H9 (cell line): ENCODE measurements around the gene SEMA3F. TPM values are rescaled to one million over a fixed set of nuclear protein-coding genes. Genes with fewer than 3 reads are reported as not detected.
A peak's percentile ranks its signal among the peaks of the same experiment; 100 is the strongest.

Experiments
- DNase-seq: peaks from one replicate; pipeline ENCODE4 v3.0.0-alpha.2; 2017
- H2AFZ ChIP-seq: one replicate; pipeline ENCODE4 v1.6.1; 2013; ENCODE audit warnings: mild to moderate bottlenecking, low read length, control low read depth, moderate library complexity
- H2AK5ac ChIP-seq: 2 replicates; pipeline ENCODE4 v1.6.1; 2013; ENCODE audit warnings: low read length, control low read depth, mixed read lengths; ENCODE audit not compliant: insufficient read length
- H2BK120ac ChIP-seq: one replicate; pipeline ENCODE4 v1.6.1; 2013; ENCODE audit warnings: low read depth, mild to moderate bottlenecking, low read length, control low read depth, inconsistent platforms; ENCODE audit not compliant: poor library complexity, severe bottlenecking
- H2BK12ac ChIP-seq: 2 replicates; pipeline ENCODE4 v1.6.1; 2013; ENCODE audit warnings: low read length, control low read depth, mixed read lengths, low read depth; ENCODE audit not compliant: insufficient read length
- H2BK15ac ChIP-seq: 2 replicates; pipeline ENCODE4 v1.6.1; 2013; ENCODE audit warnings: low read depth, low read length, control low read depth
- H2BK20ac ChIP-seq: one replicate; pipeline ENCODE4 v1.6.1; 2013; ENCODE audit warnings: low read depth, mild to moderate bottlenecking, low read length, control low read depth, inconsistent platforms; ENCODE audit not compliant: poor library complexity, severe bottlenecking
- H2BK5ac ChIP-seq: 2 replicates; pipeline ENCODE4 v1.6.1; 2013; ENCODE audit warnings: low read length, control low read depth, mixed read lengths; ENCODE audit not compliant: insufficient read length
- H3K14ac ChIP-seq: 2 replicates; pipeline ENCODE4 v1.6.1; 2013; ENCODE audit warnings: low read length, control low read depth; ENCODE audit not compliant: insufficient read depth
- H3K18ac ChIP-seq: 2 replicates; pipeline ENCODE4 v1.6.1; 2013; ENCODE audit warnings: low read depth, mild to moderate bottlenecking, mixed read lengths, low read length, control low read depth; ENCODE audit not compliant: insufficient read length
- H3K23ac ChIP-seq: 2 replicates; pipeline ENCODE4 v1.6.1; 2013; ENCODE audit warnings: low read length, control low read depth, mixed read lengths, low read depth; ENCODE audit not compliant: insufficient read length
- H3K23me2 ChIP-seq: 2 replicates; pipeline ENCODE4 v1.6.1; 2013; ENCODE audit warnings: low read depth, mild to moderate bottlenecking, mixed read lengths, low read length, control low read depth; ENCODE audit not compliant: insufficient read length, poor library complexity, severe bottlenecking
- H3K27ac ChIP-seq: 2 replicates; pipeline ENCODE4 v1.5.1; 2013; ENCODE audit warnings: low read length, control low read depth, mixed read lengths, low read depth; ENCODE audit not compliant: insufficient read length
- H3K27me3 ChIP-seq: 2 replicates; pipeline ENCODE4 v1.6.1; 2013; ENCODE audit warnings: low read length, control low read depth, inconsistent platforms; ENCODE audit not compliant: insufficient read depth
- H3K4ac ChIP-seq: 2 replicates; pipeline ENCODE4 v1.6.1; 2013; ENCODE audit warnings: low read depth, mild to moderate bottlenecking, control low read depth, inconsistent platforms, low read length, moderate library complexity
- H3K4me1 ChIP-seq: 2 replicates; pipeline ENCODE4 v1.6.1; 2013; ENCODE audit warnings: low read length, control low read depth, inconsistent platforms; ENCODE audit not compliant: insufficient read depth
- H3K4me2 ChIP-seq: 2 replicates; pipeline ENCODE4 v1.6.1; 2013; ENCODE audit warnings: low read length, control low read depth, mixed read lengths; ENCODE audit not compliant: insufficient read length, insufficient read depth
- H3K56ac ChIP-seq: 2 replicates; pipeline ENCODE4 v1.6.1; 2013; ENCODE audit warnings: low read depth, mild to moderate bottlenecking, mixed read lengths, low read length, control low read depth; ENCODE audit not compliant: insufficient read length
- H3K79me1 ChIP-seq: 2 replicates; pipeline ENCODE4 v1.6.1; 2013; ENCODE audit warnings: low read depth, mild to moderate bottlenecking, moderate library complexity, low read length, control low read depth, inconsistent platforms; ENCODE audit not compliant: insufficient read depth, poor library complexity, severe bottlenecking
- H3K79me2 ChIP-seq: 2 replicates; pipeline ENCODE4 v1.6.1; 2013; ENCODE audit warnings: low read length, control low read depth, inconsistent platforms; ENCODE audit not compliant: insufficient read depth
- H3K9ac ChIP-seq: 2 replicates; pipeline ENCODE4 v1.6.1; 2013; ENCODE audit warnings: low read length, control low read depth, mixed read lengths; ENCODE audit not compliant: insufficient read length; ENCODE audit errors: extremely low read depth
- H3K9me3 ChIP-seq: one replicate; pipeline ENCODE4 v1.6.1; 2013; ENCODE audit warnings: low read depth, low read length, inconsistent platforms; ENCODE audit not compliant: control insufficient read depth
- H3T11ph ChIP-seq: one replicate; pipeline ENCODE4 v1.6.1; 2013; ENCODE audit warnings: mild to moderate bottlenecking, low read length, control low read depth, inconsistent platforms
- H4K20me1 ChIP-seq: one replicate; pipeline ENCODE4 v1.6.1; 2013; ENCODE audit not compliant: control insufficient read depth, insufficient read length, insufficient read depth
- H4K5ac ChIP-seq: 2 replicates; pipeline ENCODE4 v1.6.1; 2013; ENCODE audit warnings: low read depth, mild to moderate bottlenecking, mixed read lengths, low read length, control low read depth; ENCODE audit not compliant: insufficient read length
- H4K8ac ChIP-seq: replicated peaks from 2 replicates; pipeline ENCODE4 v1.6.1; 2013; ENCODE audit warnings: low read length, control low read depth, mixed read lengths, low read depth; ENCODE audit not compliant: insufficient read length
- H4K91ac ChIP-seq: 2 replicates; pipeline ENCODE4 v1.6.1; 2013; ENCODE audit warnings: low read depth, mild to moderate bottlenecking, moderate library complexity, mixed read lengths, low read length, control low read depth; ENCODE audit not compliant: insufficient read length
- H3K27ac Mint-ChIP-seq, 3 experiments: 2 replicates in 2 of 3; 3 replicates in 1 of 3; pipeline ENCODE4 v1.8.0; 2020 to 2021; ENCODE audit warnings: mixed read lengths in 3 of 3, mild to moderate bottlenecking in 1 of 3, moderate library complexity in 1 of 3
- H3K27me3 Mint-ChIP-seq: 2 replicates; pipeline ENCODE4 v1.8.0; 2021; ENCODE audit warnings: low read depth, mild to moderate bottlenecking, moderate library complexity, mixed read lengths
- H3K36me3 Mint-ChIP-seq, 3 experiments: 2 replicates in 2 of 3; 3 replicates in 1 of 3; pipeline ENCODE4 v1.8.0; 2020 to 2021; ENCODE audit warnings: low read depth in 3 of 3, mixed read lengths in 3 of 3; ENCODE audit not compliant: insufficient read depth in 1 of 3
- H3K4me1 Mint-ChIP-seq, 2 experiments: 2 replicates each; pipeline ENCODE4 v1.8.0; 2020; ENCODE audit warnings: mixed read lengths in 2 of 2
- H3K4me3 Mint-ChIP-seq, 2 experiments: 2 replicates in 1 of 2; 3 replicates in 1 of 2; pipeline ENCODE4 v1.8.0; 2020 to 2021; ENCODE audit warnings: mild to moderate bottlenecking in 2 of 2, mixed read lengths in 2 of 2, moderate library complexity in 1 of 2
- H3K9me3 Mint-ChIP-seq, 2 experiments: 2 replicates in 1 of 2; 3 replicates in 1 of 2; pipeline ENCODE4 v1.8.0; 2020; ENCODE audit warnings: mild to moderate bottlenecking in 2 of 2, mixed read lengths in 2 of 2, moderate library complexity in 1 of 2
- WGBS: extraction: QIAGEN DNeasy Blood & Tissue Kit; methylation state at CpG from one replicate; pipeline ENCODE4 v1.1.7; 2013; ENCODE audit warnings: missing lambda C conversion rate, low lambda C conversion rate, mixed read lengths; ENCODE audit not compliant: insufficient read length; ENCODE audit errors: extremely low coverage; 5-methylcytosine and 5-hydroxymethylcytosine counted together
- total RNA-seq: library from RNA; stranded (reverse); gene quantifications from 2 replicates; pipeline ENCODE4 v1.2.1, GENCODE V29; 2021
- TF ChIP-seq, protein P1 (sequence below): fragments of 200-600 bp; sonication (generic); conservative IDR thresholded peaks from 3 replicates; pipeline ENCODE4 v1.8.0; 2021; ENCODE audit warnings: antibody characterized with exemption, mild to moderate bottlenecking

Gene SEMA3F
- total RNA-seq, 1 experiment from 2014 or later: 14.3 TPM

DNA sequence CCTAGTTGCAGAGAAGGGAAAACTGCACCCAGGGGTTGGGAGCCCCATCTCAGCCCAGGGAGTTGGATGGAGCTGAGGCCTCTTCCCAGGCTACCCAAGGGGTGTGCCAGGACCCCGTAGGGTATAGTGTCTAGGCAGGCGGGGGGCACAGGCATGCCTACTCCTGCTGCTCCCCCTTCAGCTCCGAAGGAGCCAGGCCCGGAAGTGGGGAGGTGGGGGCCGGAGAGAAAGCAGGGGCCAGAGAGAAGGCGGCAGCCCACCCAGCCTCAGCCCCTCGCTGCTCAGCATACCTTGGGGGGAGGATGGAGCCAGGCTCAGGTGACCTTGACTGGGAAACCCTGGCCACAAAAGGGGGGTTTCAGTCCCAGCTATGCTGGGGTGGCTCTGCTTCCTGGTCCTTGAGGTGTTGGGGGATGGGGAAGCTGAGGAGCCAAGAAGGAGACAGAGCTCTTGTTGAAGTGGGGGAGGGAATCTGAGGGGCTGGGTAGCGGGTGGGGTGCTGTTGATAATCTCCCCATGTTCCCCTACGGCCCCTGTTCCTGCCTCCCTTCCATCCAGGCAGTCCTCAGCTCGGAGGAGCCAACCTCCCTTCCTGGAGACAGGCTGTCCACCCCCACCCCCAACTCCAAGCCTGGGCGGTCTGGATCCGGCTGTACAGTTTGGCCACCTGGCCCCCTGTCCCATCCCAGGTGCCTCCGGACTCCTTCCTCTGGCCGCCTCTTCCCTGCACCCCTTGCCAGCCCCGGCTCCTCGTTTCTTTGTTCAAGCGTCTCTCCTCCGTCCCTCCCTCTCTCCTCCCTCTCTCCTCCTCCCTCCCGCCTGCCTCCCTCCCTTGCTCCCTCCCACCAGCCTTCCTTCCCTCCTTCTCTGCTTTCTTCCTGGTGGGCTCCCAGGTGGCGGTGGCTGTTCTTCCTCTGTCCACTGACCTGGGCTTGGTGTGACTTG, 1.7 kb downstream of the SEMA3F start:
- Histone ChIP-seq H3T11ph (no peak overlapping the region), H2BK12ac (no peak overlapping the region), H3K18ac (peak overlapping the region; percentile 44), H3K23me2 (peaks cover 15% of the 10 kb centered on the region), H3K27me3 (peaks cover 7% of the 10 kb centered on the region; the same call in 1 of the 2 replicates), H3K23ac (no peak overlapping the region), H4K20me1 (no peaks in the 10 kb centered on the region), H2BK15ac (no peak overlapping the region), H3K27ac (no peak overlapping the region), H2BK5ac (no peak overlapping the region), H3K4ac (no peak overlapping the region), H3K14ac (peak overlapping the region; percentile 58; the same call in 1 of the 2 replicates), H4K8ac (no peak overlapping the region), H3K4me2 (peak overlapping the region; percentile 48), H3K56ac (no peak overlapping the region), H3K9ac (peak overlapping the region; percentile 6), H3K9me3 (no peaks in the 10 kb centered on the region), H2BK120ac (no peak overlapping the region), H3K79me1 (peaks cover 2% of the 10 kb centered on the region), H3K79me2 (no peaks in the 10 kb centered on the region), H2BK20ac (no peak overlapping the region), H3K4me1 (no peaks in the 10 kb centered on the region; the same call in none of the 2 replicates), H2AFZ (no peak overlapping the region), H4K5ac (no peak overlapping the region), H2AK5ac (no peak overlapping the region), H4K91ac (no peak overlapping the region)
- Mint-ChIP-seq H3K4me3 (peak overlapping the region; percentile 85 to 97), H3K27me3 (peaks cover 25% of the 10 kb centered on the region), H3K36me3 (peaks cover 11 to 23% (median 13%) of the 10 kb centered on the region in 3 experiments; a peak in 6 of 7 replicates), H3K27ac (peak overlapping the region in 1 of 3 experiments; percentile 90; a peak in 2 of 7 replicates), H3K9me3 (no peaks in the 10 kb centered on the region), H3K4me1 (peaks cover 41 to 55% of the 10 kb centered on the region in 2 experiments)
- peak; percentile 75 for DNase-seq
- TF ChIP-seq, protein P1, sequence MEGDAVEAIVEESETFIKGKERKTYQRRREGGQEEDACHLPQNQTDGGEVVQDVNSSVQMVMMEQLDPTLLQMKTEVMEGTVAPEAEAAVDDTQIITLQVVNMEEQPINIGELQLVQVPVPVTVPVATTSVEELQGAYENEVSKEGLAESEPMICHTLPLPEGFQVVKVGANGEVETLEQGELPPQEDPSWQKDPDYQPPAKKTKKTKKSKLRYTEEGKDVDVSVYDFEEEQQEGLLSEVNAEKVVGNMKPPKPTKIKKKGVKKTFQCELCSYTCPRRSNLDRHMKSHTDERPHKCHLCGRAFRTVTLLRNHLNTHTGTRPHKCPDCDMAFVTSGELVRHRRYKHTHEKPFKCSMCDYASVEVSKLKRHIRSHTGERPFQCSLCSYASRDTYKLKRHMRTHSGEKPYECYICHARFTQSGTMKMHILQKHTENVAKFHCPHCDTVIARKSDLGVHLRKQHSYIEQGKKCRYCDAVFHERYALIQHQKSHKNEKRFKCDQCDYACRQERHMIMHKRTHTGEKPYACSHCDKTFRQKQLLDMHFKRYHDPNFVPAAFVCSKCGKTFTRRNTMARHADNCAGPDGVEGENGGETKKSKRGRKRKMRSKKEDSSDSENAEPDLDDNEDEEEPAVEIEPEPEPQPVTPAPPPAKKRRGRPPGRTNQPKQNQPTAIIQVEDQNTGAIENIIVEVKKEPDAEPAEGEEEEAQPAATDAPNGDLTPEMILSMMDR: no peak
- WGBS: no CpG with 5 or more reads among the region's 20 CpGs
